Glomerular visceral epithelial cell (primary cell): ENCODE measurements around the gene PRDX2.

ENCODE experiments used
- DNase-seq: peaks from one replicate; pipeline ENCODE4 v3.0.0-alpha.2; 2016; ENCODE audit errors: extremely low spot score

The PRDX2 gene

DNA sequence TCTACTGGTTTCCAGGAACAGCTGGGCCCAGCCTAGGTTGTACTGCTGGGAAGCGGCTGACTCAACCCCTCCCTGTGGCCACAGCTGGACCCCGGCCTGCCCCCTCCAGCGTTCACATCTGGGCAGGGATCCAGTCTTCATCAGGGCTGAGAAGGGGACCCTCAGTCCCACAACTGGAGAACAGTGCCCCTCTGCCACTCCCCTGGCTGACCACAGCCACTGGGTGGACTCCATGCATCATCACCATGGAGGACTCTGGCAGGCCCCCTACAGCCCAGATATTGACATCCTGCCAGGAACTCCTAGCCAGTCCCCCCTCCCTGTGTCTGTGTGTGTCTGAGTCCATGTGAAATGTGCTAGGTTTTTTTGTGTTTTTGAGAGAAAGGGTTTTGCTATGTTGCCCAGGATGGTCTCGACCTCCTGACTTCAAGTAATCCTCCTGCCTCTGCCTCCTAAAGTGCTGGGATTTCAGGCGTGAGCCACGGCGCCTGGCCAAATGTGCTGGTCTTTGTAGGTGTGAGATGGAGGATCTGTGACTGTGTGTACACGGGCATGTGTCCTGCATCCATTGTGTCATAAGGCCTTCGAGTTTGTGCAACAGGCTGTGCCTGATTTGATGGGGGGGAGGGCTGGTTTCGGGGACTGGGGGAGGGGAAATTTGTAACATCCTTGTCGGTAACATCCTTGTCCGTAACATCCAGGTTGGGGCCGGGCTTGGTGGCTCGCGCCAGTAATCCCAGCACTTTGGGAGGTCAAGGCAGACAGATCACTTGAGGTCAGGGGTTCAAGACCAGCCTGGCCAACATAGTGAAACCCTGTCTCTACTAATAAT, 22.2 kb downstream of the PRDX2 start:
- DNase-seq, result peak; percentile 83

- DNase-seq, result no peak
Observed at GRCh38 chr19:12778905-12779161, 22.8 kb downstream of the PRDX2 start.

DNA sequence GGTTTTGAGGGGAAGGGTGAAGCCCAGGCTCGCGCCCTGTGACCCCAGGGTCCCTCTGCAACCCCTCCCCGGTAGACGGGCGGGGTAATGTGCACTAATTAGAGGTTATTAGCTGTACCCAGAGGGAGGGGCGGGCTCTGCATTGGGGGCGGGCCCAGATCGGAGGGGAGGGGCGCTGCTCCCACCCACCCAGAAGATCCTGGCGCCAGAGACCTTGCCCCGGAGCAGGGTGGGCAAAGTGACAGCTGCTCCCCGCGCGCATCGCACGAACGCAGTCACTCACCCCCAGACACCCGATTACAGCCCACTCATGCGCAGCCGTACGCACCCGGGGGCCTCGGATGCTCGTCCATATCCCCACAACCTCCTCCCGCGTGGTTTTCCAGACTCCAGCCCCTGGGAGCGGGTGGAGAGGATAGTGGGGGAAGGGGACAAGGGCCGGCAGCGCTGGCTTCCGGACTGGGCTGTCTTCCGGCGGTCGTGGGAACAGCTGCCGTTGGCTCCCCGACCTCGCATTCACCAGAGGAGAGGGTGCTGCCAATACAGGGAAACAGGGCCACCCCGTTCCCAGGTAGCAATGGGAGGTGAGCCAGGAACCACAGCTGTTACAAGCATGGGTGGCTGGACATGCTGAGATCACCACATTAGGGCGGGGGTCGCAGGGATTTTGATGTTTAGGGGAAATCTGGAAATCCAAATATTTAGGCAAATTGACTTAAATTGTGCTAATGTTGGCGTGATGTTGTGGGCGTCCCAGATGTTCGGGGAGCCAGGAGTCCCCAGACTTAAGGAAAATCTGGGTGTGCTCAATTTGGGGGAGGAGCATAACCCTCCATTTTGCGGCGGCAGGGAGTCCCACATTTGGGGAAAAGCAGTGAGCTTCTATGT, 23.3 kb downstream of the PRDX2 start:
- peak; percentile 78 for DNase-seq

DNA sequence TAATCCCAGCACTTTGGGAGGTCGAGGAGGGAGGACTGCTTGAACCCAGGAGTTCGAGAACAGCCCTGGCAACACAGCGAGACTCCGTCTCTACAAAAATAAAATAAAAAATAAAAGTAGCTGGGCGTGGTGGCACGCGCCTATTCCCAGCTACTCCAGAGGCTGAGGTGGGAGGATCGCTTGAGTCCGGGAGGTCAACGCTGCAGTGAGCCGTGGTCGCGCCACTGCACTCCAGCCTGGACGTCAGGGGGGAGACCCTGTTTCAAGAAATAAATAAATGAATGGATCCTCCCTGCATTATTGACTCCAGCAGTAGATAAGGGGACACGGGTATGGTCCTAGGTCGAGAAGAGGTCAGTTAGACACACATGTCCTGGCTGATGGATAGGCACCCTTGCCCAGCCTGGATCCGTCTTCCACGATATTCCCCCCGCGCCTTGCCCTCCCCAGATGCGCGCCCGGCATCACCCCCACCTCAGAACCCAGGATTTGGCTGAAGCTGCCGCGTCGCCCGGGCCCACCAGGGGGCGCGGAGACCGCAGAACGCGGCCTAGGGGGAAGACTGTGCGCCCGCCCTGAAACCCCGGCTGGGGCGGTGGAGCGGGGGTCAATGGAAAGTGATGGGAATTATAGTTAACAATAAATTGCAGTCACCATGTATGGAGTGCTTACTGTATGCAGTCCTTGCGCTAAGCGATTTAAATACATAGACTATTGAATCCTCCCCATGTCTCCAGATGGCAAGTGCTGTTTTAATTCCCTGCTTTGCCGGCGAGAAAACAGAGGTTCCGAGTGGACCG, 24.2 kb downstream of the PRDX2 start:
- peak; percentile 82 for DNase-seq

- DNase-seq, result no peak
Observed at GRCh38 chr19:12774588-12775555, 26.7 kb downstream of the PRDX2 start, which contains the start of gene HOOK2. Gene HOOK2, minus strand, starts transcription at chr19:12775552. Its CDS starts 103 bp downstream, at chr19:12775449.

DNA sequence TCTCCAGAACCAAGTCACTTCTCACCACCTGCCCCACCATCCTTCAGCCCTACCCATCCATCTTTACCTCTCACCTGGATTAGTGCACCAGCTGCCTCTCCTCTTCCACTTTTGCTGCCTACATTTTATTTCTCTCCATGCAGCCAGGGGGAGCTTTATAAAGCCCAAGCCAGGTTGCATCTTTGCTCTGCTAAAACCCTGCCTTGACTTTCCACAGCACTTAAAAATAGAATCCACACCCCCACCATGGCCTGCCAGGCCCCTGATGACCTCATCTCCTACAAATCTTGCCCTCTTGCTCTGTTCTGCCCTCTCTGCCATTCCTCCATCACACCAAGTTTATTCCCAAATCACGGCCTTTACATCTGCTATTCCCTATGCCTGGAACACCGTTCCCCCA, 28.0 kb downstream of the PRDX2 start:
- peak; percentile 54 for DNase-seq

- no peak for DNase-seq
Observed at GRCh38 chr19:12772323-12772722, 29.3 kb downstream of the PRDX2 start.

GRCh38 chr19:12770922-12771321, 30.7 kb downstream of the PRDX2 start:
- DNase-seq, result no peak

DNA sequence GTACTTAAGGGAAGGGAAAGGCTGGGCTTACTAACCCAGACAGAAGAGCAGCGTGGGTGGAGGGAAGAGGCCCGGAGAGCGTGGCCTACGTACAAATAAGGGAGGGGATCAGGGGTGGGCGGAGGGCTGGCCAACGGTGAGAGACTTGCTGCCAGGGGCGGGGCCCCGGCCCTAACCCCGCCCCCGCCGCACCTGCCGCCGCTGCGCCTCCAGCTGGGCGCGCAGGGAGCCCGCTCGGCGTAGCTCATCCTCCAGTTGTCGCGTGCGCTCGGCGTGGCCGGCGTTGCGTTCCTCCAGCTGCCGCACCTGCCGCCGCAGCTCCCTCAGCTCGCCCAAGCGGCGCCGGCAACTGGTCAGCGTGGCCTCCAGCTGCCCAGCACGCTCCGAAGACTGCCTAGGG, 31.9 kb downstream of the PRDX2 start:
- DNase-seq, result no peak

GRCh38 chr19:12767666-12768065, 33.9 kb downstream of the PRDX2 start:
- DNase-seq, result no peak

DNA sequence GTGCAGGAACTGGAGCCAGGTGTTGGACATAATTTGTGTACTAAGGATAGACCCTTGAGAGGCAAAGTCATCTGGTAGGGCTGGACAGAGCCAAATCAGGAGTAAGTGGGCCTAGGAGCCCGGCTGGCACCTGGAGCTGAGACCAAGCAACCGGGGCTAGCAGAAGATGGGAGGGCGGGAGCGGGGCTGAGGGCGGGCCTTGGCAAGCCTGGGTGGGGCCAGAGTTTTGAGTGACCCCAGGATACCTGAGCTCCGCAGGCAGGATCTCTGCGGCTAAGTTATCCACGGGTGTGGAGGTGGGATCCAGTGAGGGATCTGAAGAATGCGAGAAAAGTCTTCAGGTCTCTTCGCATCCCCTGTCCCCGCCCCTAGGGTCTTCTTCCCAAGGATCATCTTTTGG, 34.5 kb downstream of the PRDX2 start:
- no peak for DNase-seq

GRCh38 chr19:12766051-12766521, 35.5 kb downstream of the PRDX2 start:
- DNase-seq, result peak; percentile 84

GRCh38 chr19:12764698-12765097, 36.9 kb downstream of the PRDX2 start:
- DNase-seq, result no peak

GRCh38 chr19:12763100-12763499, 38.5 kb downstream of the PRDX2 start:
- no peak for DNase-seq

- DNase-seq, result no peak
Observed at GRCh38 chr19:12759686-12760085, 41.9 kb downstream of the PRDX2 start.

GRCh38 chr19:12757544-12758274, 43.9 kb downstream of the PRDX2 start:
- peak; percentile 67 for DNase-seq

- DNase-seq, result no peak
Observed at GRCh38 chr19:12756150-12756883, 45.3 kb downstream of the PRDX2 start.

DNA sequence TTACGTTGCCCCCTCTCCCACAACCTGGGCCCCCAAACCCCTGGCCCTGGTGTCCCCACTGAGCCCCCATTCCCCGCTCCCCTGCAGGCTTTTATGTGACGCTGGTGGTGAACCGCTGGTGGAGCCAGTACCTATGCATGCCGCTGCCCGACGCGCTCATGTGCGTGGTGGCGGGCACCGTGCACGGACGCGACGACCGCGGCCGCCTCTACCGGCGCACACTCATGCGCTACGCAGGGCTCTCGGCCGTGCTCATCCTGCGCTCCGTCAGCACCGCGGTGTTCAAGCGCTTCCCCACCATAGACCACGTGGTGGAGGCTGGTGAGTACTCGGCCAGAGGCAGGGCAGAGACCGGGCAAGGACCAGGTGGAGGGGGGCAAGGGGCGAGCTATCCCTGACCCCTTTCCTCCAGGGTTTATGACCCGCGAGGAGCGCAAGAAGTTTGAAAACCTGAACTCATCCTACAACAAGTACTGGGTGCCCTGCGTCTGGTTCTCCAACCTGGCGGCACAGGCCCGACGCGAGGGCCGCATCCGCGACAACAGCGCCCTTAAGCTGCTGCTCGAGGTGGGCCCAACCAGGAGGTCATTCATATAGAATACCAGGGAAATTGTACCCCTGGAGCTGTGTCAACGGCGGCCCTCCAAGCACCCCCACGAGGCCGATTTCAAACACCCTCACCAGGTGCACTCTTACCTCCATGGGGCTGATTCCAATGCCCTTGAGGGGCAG, 47.0 kb downstream of the PRDX2 start:
- DNase-seq, result no peak
